Upper lobe of left lung (tissue), 4 donors: ENCODE measurements around the gene DR1.

ENCODE experiments used
- CTCF ChIP-seq, 6 experiments: fragments of 450-650 bp in 4 of 6; fragments of 200-600 bp in 2 of 6; sonication (generic) in 2 of 6; IDR thresholded peaks; one replicate each; pipeline ENCODE4 v1.5.1; 2016 to 2019; ENCODE audit warnings: antibody characterized with exemption in 6 of 6
- EP300 ChIP-seq, 4 donors: sonication (generic); formaldehyde crosslinking; IDR thresholded peaks; one replicate each; pipeline ENCODE4 v1.5.1; 2017; ENCODE audit warnings: antibody characterized with exemption in 4 of 4, control low read depth in 2 of 4
- POLR2A ChIP-seq, 4 donors: fragments of 450-650 bp; IDR thresholded peaks; one replicate each; pipeline ENCODE4 v1.5.1; 2016 to 2017; ENCODE audit warnings: antibody characterized with exemption in 4 of 4, mild to moderate bottlenecking in 2 of 4

GRCh38 chr1:93369734-93370133, 24.0 kb downstream of the DR1 start:
- no peak for TF ChIP-seq CTCF (IDR thresholded peaks at IDR 0.05)
- no peak for TF ChIP-seq POLR2A (IDR thresholded peaks at IDR 0.05)
- TF ChIP-seq EP300 (IDR thresholded peaks at IDR 0.05): no peak
